AG04450 (cell line): ENCODE data around the gene ACTL7B. TPM values are rescaled to one million over a fixed set of nuclear protein-coding genes. Genes with fewer than 3 reads are reported as not detected.
A peak's percentile ranks its signal among the peaks of the same experiment; 100 is the strongest.
"Not testable (repeated sequence)": the region's sequence is repeated elsewhere in the genome, so short reads cannot be mapped to it uniquely, and the experiment has no call there.

Source experiments
- CTCF ChIA-PET: fragments of 300-600, 350-600 bp; formaldehyde crosslinking; extraction: SDS; loops from one replicate; lab custom pipeline; 2022; ENCODE audit warnings: antibody characterized with exemption, inconsistent platforms; lab: Charles Lee
- POLR2A ChIA-PET: fragments of 350-600 bp; formaldehyde crosslinking; extraction: SDS; loops from one replicate; lab custom pipeline; 2021; ENCODE audit warnings: antibody characterized with exemption, inconsistent platforms; lab: Yijun Ruan, JAX
- DNase-seq: peaks from one replicate; pipeline ENCODE4 v3.0.0-alpha.2; 2011; ENCODE audit warnings: low read depth, low spot score
- H3K27ac ChIP-seq: one replicate; pipeline ENCODE4 v1.5.1; 2012; ENCODE audit warnings: low read depth, low read length, control low read depth
- H3K27me3 ChIP-seq: one replicate; pipeline ENCODE4 v1.6.0; 2012; ENCODE audit warnings: low read length; ENCODE audit not compliant: control insufficient read depth, insufficient read depth
- H3K4me3 ChIP-seq: 2 replicates; pipeline ENCODE4 v1.5.1; 2011; ENCODE audit warnings: mild to moderate bottlenecking, low read depth, low read length, control low read depth
- H3K9me3 ChIP-seq: 2 replicates; pipeline ENCODE4 v1.5.1; 2012; ENCODE audit warnings: low read length; ENCODE audit not compliant: control insufficient read depth, insufficient read depth
- CTCF ChIP-seq: IDR thresholded peaks from 2 replicates; pipeline ENCODE4 v1.5.1; 2011; ENCODE audit warnings: low read depth, low read length, control low read depth, inconsistent platforms
- polyA plus RNA-seq: library from polyadenylated mRNA; depleted of rRNA; stranded (reverse); fragments of >200 nt; gene quantifications from 2 replicates; pipeline ENCODE4 v1.2.3, GENCODE V29; 2011

Gene ACTL7B
- polyA plus RNA-seq, 1 experiment = not detected

- H3K27me3 ChIP-seq = no peaks in the 10 kb centered on the region
- H3K27ac ChIP-seq = no peak overlapping the region
- H3K4me3 ChIP-seq = no peak overlapping the region
- ChIA-PET POLR2A (no interaction called here), CTCF (interaction anchor here (0.7 kb wide), 1 partner anchor 864 kb away, joined by 3 read pairs; no protein-coding TSS in a partner anchor)
- peak; percentile 35 for TF ChIP-seq CTCF
- DNase-seq = no peak
- peaks cover 8% of the 10 kb centered on the region; the same call in 1 of the 2 replicates for H3K9me3 ChIP-seq
These were observed 5.4 kb downstream of the ACTL7B start for GRCh38 chr9:108850293-108850897.

GRCh38 chr9:108848296-108848695, 7.5 kb downstream of the ACTL7B start:
- H3K27ac ChIP-seq, H3K4me3 ChIP-seq, DNase-seq, POLR2A ChIA-PET, H3K9me3 ChIP-seq, H3K27me3 ChIP-seq: not testable (repeated sequence)
- CTCF ChIA-PET = interaction anchor here (1.0 kb wide), 1 partner anchor 106 kb away, joined by 3 read pairs; no protein-coding TSS in a partner anchor

- ChIA-PET POLR2A (no interaction called here), CTCF (no interaction called here)
- no peak for DNase-seq
- Histone ChIP-seq H3K27me3 (peaks cover 5% of the 10 kb centered on the region), H3K4me3 (no peak overlapping the region), H3K27ac (no peak overlapping the region), H3K9me3 (no peaks in the 10 kb centered on the region)
- no peak for TF ChIP-seq CTCF
These were observed 9.8 kb downstream of the ACTL7B start for GRCh38 chr9:108845947-108846346.

- Histone ChIP-seq H3K9me3 (no peaks in the 10 kb centered on the region), H3K27me3 (peaks cover 7% of the 10 kb centered on the region), H3K4me3 (no peak overlapping the region), H3K27ac (no peak overlapping the region)
- DNase-seq = no peak
- no peak for TF ChIP-seq CTCF
- ChIA-PET POLR2A (no interaction called here), CTCF (no interaction called here)
These were observed 10.3 kb downstream of the ACTL7B start for GRCh38 chr9:108845507-108845906.

- Histone ChIP-seq H3K4me3 (no peak overlapping the region), H3K9me3 (no peaks in the 10 kb centered on the region), H3K27ac (no peak overlapping the region), H3K27me3 (peaks cover 7% of the 10 kb centered on the region)
- no peak for TF ChIP-seq CTCF
- no peak for DNase-seq
- CTCF ChIA-PET = no interaction called here
- POLR2A ChIA-PET = no interaction called here
These were observed 10.9 kb downstream of the ACTL7B start for GRCh38 chr9:108844856-108845255.
